G401 (cell line): Measurements from ENCODE around the gene SLIT2. TPM values are rescaled to one million over a fixed set of nuclear protein-coding genes. Genes with fewer than 3 reads are reported as not detected.

ENCODE experiments used
- DNase-seq: peaks from one replicate; pipeline ENCODE4 v3.0.0-alpha.2; 2015; ENCODE audit warnings: low spot score
- in situ Hi-C: cut with HindIII; loops from 2 replicates; pipeline ENCODE4 v1.10.0; 2016; ENCODE audit warnings: low sequenced_read_pairs, mixed read lengths
- total RNA-seq: library from RNA; depleted of rRNA; stranded (reverse); fragments of >200 nt; shearing (Covaris generic); gene quantifications from 2 replicates; pipeline ENCODE4 v1.2.3, GENCODE V29; 2014; rRNA removed

The SLIT2 gene, protein sequence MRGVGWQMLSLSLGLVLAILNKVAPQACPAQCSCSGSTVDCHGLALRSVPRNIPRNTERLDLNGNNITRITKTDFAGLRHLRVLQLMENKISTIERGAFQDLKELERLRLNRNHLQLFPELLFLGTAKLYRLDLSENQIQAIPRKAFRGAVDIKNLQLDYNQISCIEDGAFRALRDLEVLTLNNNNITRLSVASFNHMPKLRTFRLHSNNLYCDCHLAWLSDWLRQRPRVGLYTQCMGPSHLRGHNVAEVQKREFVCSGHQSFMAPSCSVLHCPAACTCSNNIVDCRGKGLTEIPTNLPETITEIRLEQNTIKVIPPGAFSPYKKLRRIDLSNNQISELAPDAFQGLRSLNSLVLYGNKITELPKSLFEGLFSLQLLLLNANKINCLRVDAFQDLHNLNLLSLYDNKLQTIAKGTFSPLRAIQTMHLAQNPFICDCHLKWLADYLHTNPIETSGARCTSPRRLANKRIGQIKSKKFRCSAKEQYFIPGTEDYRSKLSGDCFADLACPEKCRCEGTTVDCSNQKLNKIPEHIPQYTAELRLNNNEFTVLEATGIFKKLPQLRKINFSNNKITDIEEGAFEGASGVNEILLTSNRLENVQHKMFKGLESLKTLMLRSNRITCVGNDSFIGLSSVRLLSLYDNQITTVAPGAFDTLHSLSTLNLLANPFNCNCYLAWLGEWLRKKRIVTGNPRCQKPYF (N-terminal part only)
- total RNA-seq, result not detected in 2 replicates

DNA sequence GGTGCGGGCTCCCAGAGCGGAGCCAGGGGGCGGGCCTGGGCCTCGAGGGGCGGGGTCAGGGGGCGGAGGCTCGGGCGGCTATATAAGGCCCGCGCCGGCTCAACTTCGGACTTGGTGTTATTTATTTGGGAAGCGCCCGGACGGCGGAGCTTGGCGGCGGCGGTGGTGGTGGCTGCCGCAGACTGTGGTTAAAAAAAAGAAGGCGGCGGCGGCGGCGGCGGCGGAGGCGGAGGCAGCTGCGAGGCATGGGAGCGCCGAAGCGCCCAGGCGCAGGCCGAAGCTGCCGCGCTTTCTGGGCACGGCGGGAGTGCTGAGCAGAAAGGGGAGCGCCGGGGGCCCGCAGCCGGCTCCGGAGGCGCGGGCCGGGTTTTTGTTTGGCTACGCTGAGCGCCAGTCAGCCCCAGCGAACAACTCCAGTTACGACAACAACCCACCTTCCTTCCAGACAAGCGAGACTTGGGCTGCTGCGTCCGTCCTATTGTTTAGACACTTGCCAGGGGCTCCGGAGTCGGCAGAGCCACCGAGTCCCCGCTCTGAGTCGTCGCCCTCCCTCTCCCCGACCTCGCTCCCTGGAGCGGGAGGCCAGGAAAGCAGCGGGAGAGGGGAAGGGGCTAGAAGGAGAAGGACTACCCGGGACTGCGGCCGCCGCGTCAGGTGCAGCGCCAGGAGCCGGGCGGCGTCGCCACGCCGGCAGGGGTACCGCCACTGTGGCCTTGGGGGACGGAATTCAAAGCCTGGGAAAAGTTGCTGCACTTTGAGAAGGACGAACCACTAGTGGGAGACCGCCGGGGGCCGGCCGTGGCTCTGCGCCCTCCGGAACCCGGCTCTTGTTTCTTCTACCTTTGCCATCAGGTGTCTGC, at the start of gene SLIT2:
Gene SLIT2, plus strand, starts transcription at position 110 of the 860 bp plus-strand sequence. CDS start 1,911 bp downstream, outside the sequence.
- in situ Hi-C loops, result no loop called here
- peak; percentile 7 for DNase-seq

DNA sequence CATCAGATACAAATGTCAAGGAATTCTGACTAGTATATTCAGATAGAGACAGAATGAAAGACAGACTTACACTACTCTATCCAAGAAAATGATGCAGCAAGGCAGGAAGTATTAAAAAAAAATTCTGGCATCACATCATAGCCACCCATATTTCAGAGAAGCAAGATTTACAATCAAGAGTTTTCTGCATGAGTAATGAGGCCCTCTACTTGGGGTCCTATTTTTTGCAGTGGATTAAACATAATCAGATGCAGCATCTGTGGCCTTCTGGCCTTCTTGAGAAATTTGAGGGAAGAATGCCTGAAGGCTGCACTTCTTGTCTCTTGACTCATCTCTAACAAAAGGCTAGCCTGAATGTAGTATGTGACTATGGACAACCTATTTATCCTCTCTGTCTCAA, 48.2 kb upstream of the SLIT2 start:
- in situ Hi-C loops, result no loop called here
- no peak for DNase-seq

DNA sequence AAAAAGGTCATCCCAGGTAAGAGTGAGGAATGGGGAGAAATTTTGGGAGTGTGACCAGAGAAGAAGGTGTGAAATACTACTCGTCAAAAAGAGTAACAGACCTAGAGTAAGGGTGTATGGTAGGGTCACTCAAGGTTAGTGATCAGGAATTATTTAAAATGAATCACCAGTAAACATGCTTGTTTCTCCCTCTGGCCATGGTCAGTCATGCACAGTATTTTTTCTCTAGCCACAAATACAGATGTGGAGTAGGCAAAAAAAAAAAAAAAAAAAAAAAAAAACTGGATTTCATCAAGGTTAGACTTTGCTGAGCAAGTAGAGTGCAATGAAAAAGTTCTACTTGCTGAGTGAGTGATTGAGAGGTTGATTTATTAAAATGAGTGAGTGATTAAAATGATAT, 34.2 kb upstream of the SLIT2 start:
- no peak for DNase-seq
- in situ Hi-C loops, result no loop called here

DNA sequence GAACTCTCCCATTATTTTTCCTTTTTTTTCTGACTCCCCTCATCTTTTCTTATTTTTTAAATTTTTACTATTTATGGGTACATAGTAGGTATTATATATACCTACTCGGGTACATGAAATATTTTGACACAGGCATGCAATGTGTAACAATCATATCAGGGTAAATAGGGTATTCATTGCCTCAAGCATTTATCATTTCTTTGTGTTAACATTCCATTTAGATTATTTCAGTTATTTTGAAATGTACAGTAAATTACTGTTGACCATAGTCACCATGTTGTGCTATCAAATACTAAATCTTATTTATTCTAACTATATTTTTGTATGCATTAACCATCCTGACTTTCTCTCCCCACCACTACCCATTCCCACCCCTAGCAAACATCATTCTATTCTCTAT, 33.8 kb upstream of the SLIT2 start:
- no peak for DNase-seq
- in situ Hi-C loops, result no loop called here

DNA sequence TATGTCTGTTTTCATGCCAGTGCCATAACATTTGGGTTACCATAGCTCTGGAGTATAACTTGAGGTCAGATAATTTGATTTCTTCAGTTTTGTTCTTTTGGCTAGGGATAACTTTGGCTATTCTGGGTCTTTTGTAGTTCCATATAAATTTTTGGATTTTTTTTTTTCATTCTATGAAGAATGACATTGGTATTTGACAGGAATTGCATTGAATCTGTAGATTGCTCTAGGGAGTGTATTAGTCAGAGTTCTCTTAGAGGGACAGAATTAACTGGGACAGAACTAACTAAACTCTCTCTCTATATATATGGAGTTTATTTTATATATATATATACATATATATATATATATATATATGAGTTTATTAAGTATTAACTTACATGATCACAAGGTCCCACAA, 32.2 kb upstream of the SLIT2 start:
- in situ Hi-C loops, result no loop called here

DNA sequence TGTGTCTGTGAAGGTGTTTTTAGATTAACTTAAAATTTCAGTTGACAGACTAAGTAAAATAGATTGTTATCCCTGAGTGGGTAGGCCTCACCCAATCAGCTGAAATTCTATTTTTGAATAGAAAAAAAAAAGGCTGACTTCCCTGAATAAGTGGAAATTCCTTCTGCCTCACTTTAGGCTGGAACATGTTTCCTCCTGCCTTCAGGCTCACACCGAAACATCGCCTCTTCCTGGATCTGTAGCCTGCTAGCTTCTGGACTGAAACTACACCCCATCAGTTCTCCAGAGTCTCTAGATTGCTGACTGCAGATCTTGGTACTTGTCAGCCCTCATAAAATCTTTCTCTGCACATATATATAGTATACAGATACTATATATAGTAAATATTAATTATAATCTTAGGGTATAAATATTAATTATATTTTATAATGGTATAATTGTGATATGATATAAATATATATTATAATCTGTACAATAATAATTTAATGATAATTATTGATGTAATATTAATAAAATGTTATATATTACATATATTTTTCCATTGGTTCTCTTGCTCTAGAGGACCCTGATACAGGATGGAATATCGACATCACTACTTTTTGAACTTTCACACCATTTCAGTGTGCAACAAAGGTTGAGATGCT, 13.7 kb upstream of the SLIT2 start:
- in situ Hi-C loops, result no loop called here
- no peak for DNase-seq

More for the DNA sequence above, 32.2 kb upstream of the SLIT2 start:
- no peak for DNase-seq

DNA sequence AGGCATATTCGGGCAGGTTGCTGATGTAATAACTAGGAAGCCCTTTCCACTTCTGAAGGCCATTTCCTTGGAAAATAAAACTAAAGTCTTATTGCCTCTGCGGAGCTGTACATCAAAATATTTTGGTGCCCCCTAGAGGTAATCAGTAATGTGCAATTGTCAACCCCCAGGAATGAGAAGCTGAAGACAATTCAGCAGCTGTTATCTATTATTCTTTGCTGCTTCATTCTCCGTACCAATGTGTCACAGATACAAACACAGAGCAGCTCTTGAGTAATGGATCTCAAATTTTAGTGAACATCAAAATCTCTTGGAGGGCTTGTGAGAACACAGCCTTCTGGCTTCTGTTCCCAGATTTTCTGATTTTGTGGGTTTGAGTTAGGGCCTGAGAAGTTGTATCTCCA, 3.5 kb upstream of the SLIT2 start:
- DNase-seq, result peak; percentile 50
- in situ Hi-C loops, result no loop called here

DNA sequence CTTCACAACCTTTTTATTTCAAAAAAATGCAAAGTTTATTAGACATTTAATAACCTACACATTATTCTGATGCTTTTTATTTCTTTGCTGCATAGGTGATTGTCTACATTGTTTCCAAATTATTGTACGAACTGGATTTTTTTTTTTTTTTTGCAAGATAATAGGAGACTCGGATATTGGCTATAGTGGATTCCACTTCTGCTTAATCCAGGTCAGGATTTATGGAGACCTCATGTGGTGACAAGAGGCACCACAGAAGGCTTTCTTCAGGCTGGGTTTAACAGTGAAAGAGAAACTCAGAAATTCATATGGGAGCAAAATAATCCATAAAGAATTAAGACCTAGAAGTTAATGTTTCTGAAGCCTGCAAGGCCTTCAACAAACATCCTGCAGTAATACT, 2.4 kb upstream of the SLIT2 start:
- peak; percentile 6 for DNase-seq
- in situ Hi-C loops, result no loop called here

DNA sequence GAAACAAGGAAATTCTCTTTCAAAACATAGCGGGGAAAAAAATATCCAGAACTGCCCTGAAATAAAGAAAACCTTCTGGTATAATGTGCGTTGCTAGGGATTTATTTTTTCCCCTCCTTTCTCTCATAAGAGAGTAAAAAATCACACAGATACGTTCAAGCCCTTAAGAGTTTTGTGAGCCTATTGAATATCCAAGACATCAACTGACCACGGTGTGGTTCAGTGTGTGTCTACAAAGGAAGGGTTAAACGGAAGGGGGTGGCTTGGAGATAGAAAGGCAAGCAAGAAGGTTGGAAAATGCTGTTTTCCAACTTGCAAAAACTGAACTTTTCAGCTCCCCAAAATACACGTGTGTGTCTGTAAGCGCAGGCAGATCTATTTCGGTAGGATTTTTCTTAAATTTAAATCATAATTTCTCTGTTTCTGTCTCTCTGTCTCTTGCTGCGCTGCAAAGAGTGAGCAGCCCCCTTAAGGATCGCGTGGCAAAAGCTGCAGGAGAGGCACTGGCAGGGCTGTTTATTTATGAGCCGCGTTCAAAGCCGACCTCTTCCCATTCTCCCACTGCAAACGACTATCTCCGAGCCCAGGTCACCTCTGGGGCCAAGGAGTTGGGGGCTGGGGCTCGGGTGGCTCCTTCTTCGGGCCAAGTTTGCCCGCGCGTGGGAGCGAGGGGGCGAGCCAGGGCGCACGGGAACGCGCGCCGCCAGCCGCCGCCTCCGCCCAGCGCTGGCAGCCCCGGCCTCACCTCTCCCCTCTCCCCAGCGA, 492 bp upstream of the SLIT2 start:
- in situ Hi-C loops, result no loop called here
- no peak for DNase-seq

DNA sequence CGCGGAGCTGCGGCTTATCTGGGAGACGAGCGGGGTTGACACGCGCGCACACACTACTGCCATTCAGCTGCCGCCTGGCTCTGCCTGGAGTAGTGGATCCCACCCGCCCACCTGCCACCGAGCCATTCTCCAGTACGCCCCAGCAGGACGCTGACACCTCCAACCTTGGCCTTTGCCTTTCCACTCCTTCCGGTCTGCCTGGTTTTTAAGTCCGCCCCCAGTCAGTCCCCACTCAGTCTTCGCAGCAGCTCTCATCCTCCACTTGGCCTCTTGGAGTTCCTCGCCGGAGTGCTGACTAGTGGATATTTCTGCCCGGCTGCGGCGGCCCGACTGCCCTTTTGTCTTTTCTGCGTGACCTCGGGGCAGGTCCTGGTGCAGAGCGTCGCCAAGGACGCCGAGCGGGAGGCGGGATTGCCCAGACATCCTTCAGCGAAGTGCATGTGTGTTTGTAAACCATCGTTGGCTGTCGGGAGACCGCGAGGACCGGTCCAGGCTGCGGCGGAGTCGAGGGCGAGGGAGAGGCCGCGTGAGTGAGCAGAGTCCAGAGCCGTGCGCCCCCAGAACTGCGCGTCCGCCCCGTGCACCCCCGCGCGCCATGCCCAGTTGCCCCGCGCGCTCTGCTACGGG, 1.1 kb downstream of the SLIT2 start:
- in situ Hi-C loops, result no loop called here
- DNase-seq, result no peak

DNA sequence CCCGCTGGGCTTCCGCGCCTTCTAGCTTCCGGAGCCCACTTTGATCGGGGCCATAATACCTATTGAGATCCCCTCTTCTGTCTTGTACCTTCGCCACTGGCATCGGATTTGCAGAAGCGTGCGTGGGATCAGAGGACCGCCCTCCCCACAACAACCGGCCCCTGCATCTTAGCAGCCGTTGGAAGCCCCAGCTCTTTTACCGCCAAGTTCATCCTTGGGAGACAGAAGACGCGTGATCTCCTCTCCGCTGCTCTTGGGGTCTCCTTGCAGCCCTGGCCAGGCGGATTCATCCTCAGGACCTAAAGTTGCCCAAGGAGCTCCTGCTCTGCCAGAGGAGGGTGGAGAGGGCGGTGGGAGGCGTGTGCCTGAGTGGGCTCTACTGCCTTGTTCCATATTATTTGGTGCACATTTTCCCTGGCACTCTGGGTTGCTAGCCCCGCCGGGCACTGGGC, 1.6 kb downstream of the SLIT2 start:
- no peak for DNase-seq
- in situ Hi-C loops, result no loop called here

DNA sequence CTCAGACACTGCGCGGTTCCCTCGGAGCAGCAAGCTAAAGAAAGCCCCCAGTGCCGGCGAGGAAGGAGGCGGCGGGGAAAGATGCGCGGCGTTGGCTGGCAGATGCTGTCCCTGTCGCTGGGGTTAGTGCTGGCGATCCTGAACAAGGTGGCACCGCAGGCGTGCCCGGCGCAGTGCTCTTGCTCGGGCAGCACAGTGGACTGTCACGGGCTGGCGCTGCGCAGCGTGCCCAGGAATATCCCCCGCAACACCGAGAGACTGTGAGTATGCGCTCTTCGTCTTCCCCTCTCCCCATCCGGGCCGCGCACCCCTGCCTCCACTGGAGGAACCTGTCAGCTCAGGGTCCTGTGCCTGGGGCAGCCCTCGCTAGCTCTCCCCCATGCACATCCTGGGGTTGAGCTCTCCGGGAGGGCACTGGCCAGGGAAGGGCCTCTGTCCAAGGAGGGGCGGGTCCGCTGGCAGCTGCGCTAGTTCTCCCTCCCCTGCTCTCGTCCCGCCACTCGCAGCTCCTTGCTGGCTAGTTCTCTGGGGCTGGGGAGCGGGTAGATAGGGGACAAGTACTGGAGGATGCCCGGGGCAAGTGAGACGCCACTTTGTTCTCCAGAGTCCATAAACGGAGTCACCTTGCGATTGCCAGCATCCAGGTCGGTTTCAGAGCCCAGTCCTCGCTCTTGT, 2.2 kb downstream of the SLIT2 start:
- no peak for DNase-seq

DNA sequence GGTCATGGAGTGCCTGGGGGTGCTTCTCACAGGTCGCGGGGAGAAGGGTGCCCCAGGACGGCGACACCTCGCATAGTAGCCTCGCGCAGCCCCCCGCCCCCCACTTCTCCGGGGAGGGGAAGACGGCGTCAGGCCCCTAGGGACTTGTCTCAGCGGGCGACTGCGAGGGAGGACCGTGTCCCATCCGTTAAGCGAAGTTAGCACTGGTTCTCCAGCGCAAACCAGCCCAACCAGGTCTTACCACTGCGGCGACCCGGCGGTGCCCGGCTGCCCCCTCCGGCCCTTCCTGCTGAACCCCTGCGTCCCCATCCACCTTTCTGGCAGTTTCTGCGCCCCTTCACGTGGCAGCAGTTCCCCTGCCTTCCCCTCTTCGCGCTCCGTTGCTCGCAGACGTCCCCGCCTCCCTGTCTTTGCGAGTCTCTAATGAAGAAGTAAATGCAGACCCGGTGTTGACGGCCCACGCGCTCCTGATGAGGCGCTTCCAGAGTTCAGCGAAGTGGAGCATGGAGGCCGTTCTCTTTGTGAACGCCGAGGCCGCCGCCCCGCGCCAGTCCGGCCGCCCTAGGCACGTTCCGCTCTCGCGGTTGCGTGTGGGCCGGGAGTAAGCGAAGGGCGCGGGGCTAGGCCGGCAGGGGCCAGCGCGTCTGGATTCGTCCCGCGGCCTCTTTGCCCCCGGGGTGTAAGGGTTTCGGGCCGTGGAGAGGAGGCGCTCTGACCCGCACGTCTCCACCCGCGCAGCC, 3.0 kb downstream of the SLIT2 start:
- in situ Hi-C loops, result no loop called here
- DNase-seq, result no peak

More for the DNA sequence above, 2.2 kb downstream of the SLIT2 start:
- in situ Hi-C loops, result no loop called here

DNA sequence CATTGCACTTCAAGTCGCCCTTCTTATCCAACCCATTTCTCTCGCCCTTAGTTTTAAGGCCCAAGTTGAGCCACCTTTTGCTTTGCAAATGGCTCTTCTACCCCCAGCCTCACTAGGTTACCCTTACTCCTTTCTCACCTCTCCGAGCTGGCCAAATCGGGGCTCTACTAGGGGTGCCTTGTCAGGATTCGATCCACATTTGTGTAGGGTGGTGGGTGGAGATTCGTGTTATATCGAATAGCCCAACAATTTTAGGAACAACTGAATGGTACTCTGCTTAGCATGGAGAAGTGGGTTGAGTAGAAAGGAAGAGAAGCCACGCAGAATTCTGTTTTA, 3.5 kb downstream of the SLIT2 start:
- DNase-seq, result no peak

DNA sequence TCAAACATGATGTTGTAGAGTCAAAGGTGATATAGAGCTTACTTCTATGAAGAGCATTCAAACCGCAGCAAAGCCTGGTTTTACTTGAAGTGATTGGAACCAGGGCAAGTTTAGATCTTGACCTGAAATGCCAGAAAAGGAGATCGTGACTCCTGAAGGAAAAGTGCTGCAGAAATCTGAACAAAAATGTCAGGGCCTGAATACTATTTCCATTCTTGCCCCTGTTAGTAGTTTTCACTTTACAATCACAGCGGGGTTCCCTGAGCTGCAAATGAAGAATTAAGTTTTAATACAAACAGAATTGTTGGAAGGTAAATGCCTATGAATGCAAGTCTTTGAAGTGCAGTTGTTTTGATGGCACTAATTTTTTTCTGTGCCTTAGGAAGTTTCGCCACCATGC, 4.1 kb downstream of the SLIT2 start:
- in situ Hi-C loops, result no loop called here
- no peak for DNase-seq

More for the DNA sequence above, 3.5 kb downstream of the SLIT2 start:
- in situ Hi-C loops, result no loop called here

DNA sequence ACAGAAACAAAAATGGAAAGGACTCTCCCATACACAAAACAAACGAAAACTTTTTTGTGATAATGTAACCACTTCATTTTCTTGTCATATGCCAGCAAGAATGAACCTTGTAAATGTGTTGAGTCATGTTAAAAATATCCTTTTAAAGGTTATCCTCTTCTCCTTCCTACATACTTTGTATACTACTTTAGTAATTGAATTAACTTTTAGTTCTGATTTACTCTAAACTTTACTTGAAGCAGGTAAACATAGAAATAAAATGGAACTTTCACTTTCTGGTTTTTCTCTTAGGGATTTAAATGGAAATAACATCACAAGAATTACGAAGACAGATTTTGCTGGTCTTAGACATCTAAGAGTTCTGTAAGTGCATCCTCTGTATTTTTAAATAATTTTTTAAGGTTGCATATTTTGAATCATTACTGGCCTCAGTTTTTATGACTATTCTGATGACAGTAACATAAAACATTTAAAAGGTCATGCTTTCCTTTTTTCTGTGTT, 4.7 kb downstream of the SLIT2 start:
- in situ Hi-C loops, result no loop called here
- DNase-seq, result no peak

DNA sequence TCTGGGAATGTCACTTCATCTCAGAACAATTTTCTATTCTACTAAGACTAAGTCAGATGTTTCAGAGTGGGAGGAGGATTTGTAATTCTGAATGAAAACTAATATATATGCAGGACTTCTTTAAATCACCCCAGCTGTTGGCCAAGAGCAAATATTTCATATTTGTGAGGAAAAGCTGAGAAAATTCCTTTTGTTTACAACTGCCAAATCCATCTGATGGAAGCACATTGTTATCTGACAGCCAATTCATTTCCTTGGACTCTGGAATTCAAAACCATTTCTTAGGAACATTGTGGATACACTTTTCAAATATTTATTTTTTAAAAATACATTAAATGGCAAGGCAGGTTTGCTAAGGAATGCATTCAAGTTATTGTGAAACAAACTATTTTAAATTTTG, 8.0 kb downstream of the SLIT2 start:
- in situ Hi-C loops, result no loop called here
- DNase-seq, result no peak
